Activated CD8-positive, alpha-beta memory T cell treated with anti-CD3 and anti-CD28 coated beads, Interleukin-2, amount 10 ng/mL, durations not matched to agents 7 days and 5 days (primary cell): ENCODE data around the gene RSPO1. TPM values are rescaled to one million over a fixed set of nuclear protein-coding genes. Genes with fewer than 3 reads are reported as not detected.

Experiments used
- ATAC-seq: fragments of 150-1000 bp; cut with Tn5 transposase; one replicate; pipeline ENCODE4 v1.10.0; 2021; ENCODE audit warnings: moderate library complexity
- CTCF ChIA-PET: fragments of 350-600 bp; sonication (Branson Sonifier 250); formaldehyde crosslinking; loops from one replicate; lab custom pipeline; 2021; ENCODE audit warnings: antibody characterized with exemption; lab: Charles Lee
- DNase-seq: peaks from one replicate; pipeline ENCODE4 v3.0.0-alpha.2; 2020
- H3K27ac Mint-ChIP-seq: one replicate; pipeline ENCODE4 v1.8.0; 2021; ENCODE audit warnings: mild to moderate bottlenecking, mixed read lengths
- H3K27me3 Mint-ChIP-seq: one replicate; pipeline ENCODE4 v1.8.0; 2021; ENCODE audit warnings: mixed read lengths
- H3K36me3 Mint-ChIP-seq: one replicate; pipeline ENCODE4 v1.8.0; 2021; ENCODE audit warnings: mild to moderate bottlenecking, mixed read lengths
- H3K4me1 Mint-ChIP-seq: one replicate; pipeline ENCODE4 v1.8.0; 2021; ENCODE audit warnings: mixed read lengths
- H3K4me3 Mint-ChIP-seq: one replicate; pipeline ENCODE4 v1.8.0; 2021; ENCODE audit warnings: mild to moderate bottlenecking, moderate library complexity, mixed read lengths
- H3K9me3 Mint-ChIP-seq: one replicate; pipeline ENCODE4 v1.8.0; 2022; ENCODE audit warnings: low read depth, mixed read lengths
- total RNA-seq, 2 experiments: library from RNA; stranded (reverse); gene quantifications; one replicate each; pipeline ENCODE4 v1.2.3, GENCODE V29; 2021

The RSPO1 gene
- total RNA-seq, 2 experiments from 2014 or later = not detected

DNA sequence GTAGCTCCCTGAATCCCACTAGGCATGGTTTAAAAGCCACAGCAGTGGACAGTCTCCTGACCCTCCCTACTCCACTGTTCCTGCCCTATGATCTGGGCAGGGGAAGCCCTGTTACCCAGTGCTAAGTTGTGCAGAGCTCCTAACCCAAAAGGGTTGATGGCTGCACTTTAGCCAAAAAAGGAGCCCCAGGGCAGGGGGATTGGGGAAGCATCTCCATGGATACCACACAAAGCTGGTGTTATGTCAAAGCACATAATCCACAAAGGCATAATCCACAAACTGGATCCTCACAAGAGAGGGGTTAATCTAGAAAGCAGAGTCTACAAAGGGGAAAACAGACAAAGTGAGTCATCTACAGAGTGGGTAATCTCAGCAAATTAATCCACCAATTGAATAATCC is 5.7 kb downstream of the RSPO1 start:
- CTCF ChIA-PET = no interaction called here
- DNase-seq = no peak
- no peak for ATAC-seq
- no peaks in the 10 kb centered on the region for H3K9me3 Mint-ChIP-seq
- no peaks in the 10 kb centered on the region for H3K36me3 Mint-ChIP-seq
- no peaks in the 10 kb centered on the region for H3K4me1 Mint-ChIP-seq
- peaks cover 79% of the 10 kb centered on the region for H3K27me3 Mint-ChIP-seq
- H3K27ac Mint-ChIP-seq = no peak overlapping the region
- H3K4me3 Mint-ChIP-seq = no peak overlapping the region

GRCh38 chr1:37628026-37628556 is 6.6 kb downstream of the RSPO1 start:
- H3K9me3 Mint-ChIP-seq = no peaks in the 10 kb centered on the region
- H3K27me3 Mint-ChIP-seq = peaks cover 70% of the 10 kb centered on the region
- DNase-seq (no peak), ATAC-seq (no peak)
- no peak overlapping the region for H3K4me3 Mint-ChIP-seq
- no peak overlapping the region for H3K27ac Mint-ChIP-seq
- H3K4me1 Mint-ChIP-seq = no peaks in the 10 kb centered on the region
- no peaks in the 10 kb centered on the region for H3K36me3 Mint-ChIP-seq
- CTCF ChIA-PET = no interaction called here

- H3K4me1 Mint-ChIP-seq = no peaks in the 10 kb centered on the region
- ATAC-seq (no peak), DNase-seq (no peak)
- no peak overlapping the region for H3K27ac Mint-ChIP-seq
- peaks cover 40% of the 10 kb centered on the region for H3K27me3 Mint-ChIP-seq
- CTCF ChIA-PET = no interaction called here
- H3K4me3 Mint-ChIP-seq = no peak overlapping the region
- no peaks in the 10 kb centered on the region for H3K9me3 Mint-ChIP-seq
- no peaks in the 10 kb centered on the region for H3K36me3 Mint-ChIP-seq
Measured at GRCh38 chr1:37622131-37622530, 12.6 kb downstream of the RSPO1 start.

DNA sequence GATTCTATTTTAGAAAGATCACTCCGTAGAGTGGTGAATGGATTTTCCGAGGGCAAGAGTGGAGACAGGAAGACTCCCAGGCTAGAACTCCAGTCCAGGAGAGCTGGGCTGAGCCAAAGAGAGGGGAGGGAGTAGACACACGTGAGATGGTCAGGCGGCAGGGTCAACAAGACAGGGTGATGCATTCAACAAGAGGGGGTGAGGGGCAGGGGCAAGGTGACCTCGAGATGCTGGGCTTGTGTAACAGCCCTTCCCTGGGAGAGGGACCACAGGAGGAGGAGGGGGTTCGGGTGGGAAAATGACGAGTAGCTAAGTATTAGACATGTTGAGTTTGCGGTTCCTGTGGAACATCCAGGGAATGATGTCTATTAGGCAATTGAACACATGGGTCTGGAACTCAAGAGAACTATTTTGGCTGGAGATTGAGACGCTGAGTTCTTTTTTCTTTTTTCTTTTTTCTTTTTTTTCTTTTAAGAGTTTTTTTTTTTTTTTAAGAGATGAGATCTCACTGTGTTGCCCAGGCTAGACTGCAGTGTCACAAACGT is 13.3 kb downstream of the RSPO1 start:
- no peak overlapping the region for H3K27ac Mint-ChIP-seq
- DNase-seq (no peak), ATAC-seq (no peak)
- H3K36me3 Mint-ChIP-seq = no peaks in the 10 kb centered on the region
- no peak overlapping the region for H3K4me3 Mint-ChIP-seq
- no peaks in the 10 kb centered on the region for H3K9me3 Mint-ChIP-seq
- peaks cover 41% of the 10 kb centered on the region for H3K27me3 Mint-ChIP-seq
- CTCF ChIA-PET = no interaction called here
- no peaks in the 10 kb centered on the region for H3K4me1 Mint-ChIP-seq

DNA sequence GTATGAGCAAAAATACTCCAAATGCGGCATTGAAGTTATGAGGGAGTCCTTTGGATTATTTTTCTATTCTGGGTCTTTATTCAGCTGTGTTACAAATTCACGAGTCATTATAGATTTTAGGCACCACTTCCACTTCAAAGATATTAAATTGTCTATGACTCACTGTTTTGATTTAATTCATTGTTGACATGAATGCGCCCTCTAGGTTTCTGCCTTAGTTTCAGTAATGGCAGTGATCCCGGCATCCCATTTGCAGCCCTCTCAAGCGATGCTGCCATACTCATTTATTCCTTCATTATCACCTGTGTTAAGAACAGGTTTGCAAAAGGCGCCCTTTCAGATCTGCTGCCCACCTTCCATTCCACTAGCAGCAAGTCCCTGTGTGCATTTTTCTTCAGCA is 14.0 kb downstream of the RSPO1 start:
- DNase-seq = no peak
- ATAC-seq = no peak
- CTCF ChIA-PET = no interaction called here
- H3K4me3 Mint-ChIP-seq = no peak overlapping the region
- H3K27ac Mint-ChIP-seq = no peak overlapping the region
- H3K27me3 Mint-ChIP-seq = peaks cover 42% of the 10 kb centered on the region
- H3K9me3 Mint-ChIP-seq = no peaks in the 10 kb centered on the region
- no peaks in the 10 kb centered on the region for H3K4me1 Mint-ChIP-seq
- no peaks in the 10 kb centered on the region for H3K36me3 Mint-ChIP-seq

- Mint-ChIP-seq H3K27me3 (peaks cover 41% of the 10 kb centered on the region), H3K4me1 (no peaks in the 10 kb centered on the region), H3K9me3 (no peaks in the 10 kb centered on the region), H3K4me3 (no peak overlapping the region), H3K27ac (no peak overlapping the region), H3K36me3 (no peaks in the 10 kb centered on the region)
- no peak for ATAC-seq
- no peak for DNase-seq
- CTCF ChIA-PET = interaction anchor here (1.0 kb wide), 1 partner anchor 14 kb away, joined by 3 read pairs; no protein-coding TSS in a partner anchor
Measured at GRCh38 chr1:37616330-37616729, 18.4 kb downstream of the RSPO1 start.

DNA sequence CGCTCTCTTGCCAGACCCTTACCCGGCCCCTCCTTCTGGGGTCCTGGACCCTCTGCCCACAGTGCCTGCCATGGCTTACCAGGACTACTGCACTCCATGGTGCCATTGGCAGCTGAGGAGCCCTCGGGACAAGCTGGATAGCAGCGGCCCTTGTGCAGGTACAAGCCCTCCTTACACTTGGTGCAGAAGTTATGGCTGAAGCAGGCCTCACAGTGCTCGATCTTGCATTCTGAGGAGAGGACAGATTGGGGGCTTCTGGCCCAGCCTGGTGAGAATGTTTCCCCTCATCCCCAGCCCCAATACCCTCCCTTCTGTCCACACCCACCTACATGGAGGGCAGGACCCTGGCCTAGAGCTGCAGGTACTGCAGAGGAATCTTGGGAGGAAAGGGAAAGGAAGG is 20.6 kb downstream of the RSPO1 start:
- no peak overlapping the region for H3K4me3 Mint-ChIP-seq
- H3K27ac Mint-ChIP-seq = no peak overlapping the region
- H3K4me1 Mint-ChIP-seq = no peaks in the 10 kb centered on the region
- DNase-seq (no peak), ATAC-seq (no peak)
- no peaks in the 10 kb centered on the region for H3K9me3 Mint-ChIP-seq
- no peaks in the 10 kb centered on the region for H3K36me3 Mint-ChIP-seq
- H3K27me3 Mint-ChIP-seq = peaks cover 35% of the 10 kb centered on the region
- CTCF ChIA-PET = interaction anchor here (0.8 kb wide), 1 partner anchor 11 kb away, joined by 3 read pairs; no protein-coding TSS in a partner anchor

GRCh38 chr1:37612186-37612585 is 22.5 kb downstream of the RSPO1 start:
- no peaks in the 10 kb centered on the region for H3K9me3 Mint-ChIP-seq
- no peak for DNase-seq
- H3K4me3 Mint-ChIP-seq = no peak overlapping the region
- H3K27ac Mint-ChIP-seq = no peak overlapping the region
- no peak for ATAC-seq
- peaks cover 22% of the 10 kb centered on the region for H3K27me3 Mint-ChIP-seq
- no peaks in the 10 kb centered on the region for H3K36me3 Mint-ChIP-seq
- H3K4me1 Mint-ChIP-seq = no peaks in the 10 kb centered on the region
- CTCF ChIA-PET = interaction anchor here (1.0 kb wide), 1 partner anchor 11 kb away, joined by 4 read pairs; no protein-coding TSS in a partner anchor

GRCh38 chr1:37609994-37610393 is 24.7 kb downstream of the RSPO1 start:
- DNase-seq (no peak), ATAC-seq (no peak)
- Mint-ChIP-seq H3K9me3 (no peaks in the 10 kb centered on the region), H3K4me1 (no peaks in the 10 kb centered on the region), H3K36me3 (no peaks in the 10 kb centered on the region), H3K27ac (no peak overlapping the region), H3K4me3 (no peak overlapping the region), H3K27me3 (peaks cover 5% of the 10 kb centered on the region)
- CTCF ChIA-PET = interaction anchor here (1.7 kb wide), 1 partner anchor 72 kb away, joined by 5 read pairs; no protein-coding TSS in a partner anchor

DNA sequence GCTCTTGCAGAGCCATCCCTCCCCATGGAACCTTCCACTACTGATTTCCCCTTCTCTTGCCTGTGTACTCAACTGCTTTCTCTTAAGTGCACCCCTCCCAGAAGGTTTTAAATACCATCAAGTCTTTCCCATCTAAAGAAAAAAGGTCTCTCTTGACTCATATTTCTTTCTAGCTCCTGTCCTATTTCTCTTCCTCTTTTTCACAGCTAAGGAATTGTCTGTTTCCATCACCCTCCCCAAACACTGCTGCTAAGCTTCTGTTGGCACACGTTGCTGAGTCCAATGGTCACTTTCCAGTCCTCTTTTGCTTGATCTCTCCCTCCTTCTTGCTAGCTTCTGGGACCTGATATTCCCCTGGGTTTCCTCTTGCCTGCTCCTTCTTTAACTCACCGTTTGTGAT is 25.7 kb downstream of the RSPO1 start:
- peaks cover 8% of the 10 kb centered on the region for H3K27me3 Mint-ChIP-seq
- no peak overlapping the region for H3K4me3 Mint-ChIP-seq
- ATAC-seq (no peak), DNase-seq (no peak)
- no peaks in the 10 kb centered on the region for H3K4me1 Mint-ChIP-seq
- no peak overlapping the region for H3K27ac Mint-ChIP-seq
- CTCF ChIA-PET = interaction anchor here (1.7 kb wide), 1 partner anchor 73 kb away, joined by 5 read pairs; no protein-coding TSS in a partner anchor
- no peaks in the 10 kb centered on the region for H3K9me3 Mint-ChIP-seq
- H3K36me3 Mint-ChIP-seq = no peaks in the 10 kb centered on the region

DNA sequence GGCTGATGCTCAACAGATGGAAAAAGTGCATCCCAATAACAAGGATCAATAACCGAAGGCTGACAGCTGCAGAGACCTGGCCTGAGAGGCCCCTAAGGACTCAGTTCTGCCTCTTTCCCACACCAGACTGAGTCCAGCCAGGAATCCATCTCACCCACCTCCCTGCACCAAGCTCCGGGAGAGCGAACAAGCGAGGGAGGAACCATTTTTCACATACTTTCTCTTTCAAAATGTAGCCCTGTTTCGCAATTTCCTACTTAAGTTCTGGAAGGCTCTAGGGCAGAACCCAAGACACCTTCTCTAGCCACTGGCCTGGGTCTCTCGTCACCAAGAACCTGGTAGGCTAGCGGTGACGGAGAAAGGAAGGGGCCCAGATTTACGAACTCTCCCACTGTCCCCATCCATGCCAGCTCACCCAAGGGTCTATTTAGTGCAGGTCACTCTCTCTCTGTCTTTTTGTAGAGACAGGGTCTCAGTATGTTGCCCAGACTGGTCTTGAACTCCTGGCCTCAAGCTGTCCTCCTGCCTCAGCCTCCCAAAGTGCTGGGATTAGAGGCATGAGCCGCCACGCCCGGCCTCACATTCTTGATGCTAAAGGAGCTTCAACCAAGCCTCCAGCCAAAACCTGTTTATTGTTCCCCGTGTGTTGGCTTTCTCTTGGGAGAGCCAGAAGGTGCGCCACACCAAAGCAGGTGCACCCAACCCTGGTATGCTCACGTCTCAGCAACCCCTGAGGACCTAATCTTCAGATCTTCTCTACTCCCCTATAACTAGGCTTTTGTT is 28.0 kb downstream of the RSPO1 start:
- peaks cover 7% of the 10 kb centered on the region for H3K27me3 Mint-ChIP-seq
- peaks cover 2% of the 10 kb centered on the region for H3K4me1 Mint-ChIP-seq

DNA sequence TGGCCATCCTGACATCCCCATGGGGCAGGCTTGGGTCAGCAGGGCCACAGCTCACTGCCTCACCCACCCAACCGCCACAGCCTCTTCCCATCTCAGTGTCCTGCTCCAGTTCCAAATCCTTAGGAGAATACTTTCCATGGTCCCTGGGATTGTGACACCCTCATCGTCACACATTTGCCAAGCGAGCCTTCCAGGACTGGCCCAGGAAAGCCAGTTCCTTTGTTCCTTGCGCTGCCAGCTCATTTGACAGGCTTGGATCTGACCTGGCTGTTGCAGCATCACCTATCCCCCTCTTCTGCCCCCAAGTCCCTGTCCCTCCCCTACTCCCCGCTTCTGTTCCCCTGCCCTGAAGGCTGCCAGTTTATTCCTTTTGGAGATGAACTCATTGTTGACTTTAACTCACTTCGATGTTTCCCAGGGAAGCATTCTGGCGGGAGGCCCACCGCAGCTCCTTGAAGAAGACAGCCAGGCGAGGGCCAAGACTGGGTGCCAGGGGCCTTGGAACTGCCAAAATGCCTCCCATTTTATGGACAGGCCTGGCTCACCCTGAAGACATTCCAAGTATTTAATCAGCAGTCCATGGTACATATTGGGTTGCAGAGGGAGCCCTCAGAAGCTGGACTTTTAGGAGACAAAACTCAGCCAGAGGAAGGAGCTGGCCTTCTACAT is 28.8 kb downstream of the RSPO1 start:
- DNase-seq (no peak), ATAC-seq (no peak)
- Mint-ChIP-seq H3K4me3 (no peak overlapping the region), H3K4me1 (peaks cover 2% of the 10 kb centered on the region), H3K27ac (no peak overlapping the region), H3K27me3 (peaks cover 15% of the 10 kb centered on the region), H3K36me3 (no peaks in the 10 kb centered on the region), H3K9me3 (no peaks in the 10 kb centered on the region)
- CTCF ChIA-PET = interaction anchor here (1.1 kb wide), 2 partner anchors 53 to 76 kb away, joined by 3 to 4 read pairs; no protein-coding TSS in a partner anchor

More for the DNA sequence above, 28.0 kb downstream of the RSPO1 start:
- Mint-ChIP-seq H3K27ac (no peak overlapping the region), H3K36me3 (no peaks in the 10 kb centered on the region), H3K4me3 (no peak overlapping the region), H3K9me3 (no peaks in the 10 kb centered on the region)
- ATAC-seq = no peak
- no peak for DNase-seq
- CTCF ChIA-PET = interaction anchor here (1.1 kb wide), 1 partner anchor 75 kb away, joined by 4 read pairs; no protein-coding TSS in a partner anchor

DNA sequence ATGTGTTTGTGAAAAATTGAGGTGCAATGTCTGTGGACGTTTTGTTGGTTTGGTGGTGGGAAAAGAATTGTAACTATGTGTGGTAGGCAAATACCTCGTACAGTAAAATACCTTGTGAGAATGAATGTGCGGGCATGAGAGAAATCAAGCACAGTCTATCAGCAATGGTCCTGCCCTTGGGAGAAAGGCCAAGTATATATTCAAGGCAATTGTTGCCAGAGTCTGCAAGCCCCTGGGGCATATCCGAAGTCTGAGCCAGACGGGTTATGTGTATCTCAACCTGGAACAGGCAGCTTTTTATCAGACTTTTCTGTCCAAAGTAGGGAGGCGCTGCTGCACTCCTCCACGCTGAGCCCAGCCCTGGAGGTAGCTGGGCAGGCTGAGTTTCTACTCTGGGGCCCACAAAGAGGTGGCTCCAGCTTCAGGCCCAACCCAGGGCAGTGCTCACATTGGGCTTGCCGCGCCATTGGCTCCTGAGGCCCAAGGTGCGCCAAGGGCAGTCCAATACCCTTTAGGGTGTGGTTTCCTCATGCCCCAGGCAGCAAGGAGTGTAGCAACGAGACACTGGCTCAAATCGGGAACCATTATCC is 29.5 kb downstream of the RSPO1 start:
- CTCF ChIA-PET = interaction anchor here (1.1 kb wide), 1 partner anchor 54 kb away, joined by 3 read pairs; no protein-coding TSS in a partner anchor
- DNase-seq = no peak
- Mint-ChIP-seq H3K27me3 (peaks cover 20% of the 10 kb centered on the region), H3K4me3 (no peak overlapping the region), H3K27ac (no peak overlapping the region), H3K4me1 (peaks cover 2% of the 10 kb centered on the region), H3K9me3 (no peaks in the 10 kb centered on the region), H3K36me3 (no peaks in the 10 kb centered on the region)
- ATAC-seq = no peak
